Middle frontal gyrus (tissue), 1 donor: Measurements from ENCODE around the gene ZFYVE19.
A peak's percentile ranks its signal among the peaks of the same experiment; 100 is the strongest.

Experiments
- DNase-seq: peaks from one replicate; pipeline ENCODE4 v3.0.0-alpha.2; 2015; ENCODE audit warnings: low spot score; ENCODE audit errors: extremely low spot score

ZFYVE19 gene, protein sequence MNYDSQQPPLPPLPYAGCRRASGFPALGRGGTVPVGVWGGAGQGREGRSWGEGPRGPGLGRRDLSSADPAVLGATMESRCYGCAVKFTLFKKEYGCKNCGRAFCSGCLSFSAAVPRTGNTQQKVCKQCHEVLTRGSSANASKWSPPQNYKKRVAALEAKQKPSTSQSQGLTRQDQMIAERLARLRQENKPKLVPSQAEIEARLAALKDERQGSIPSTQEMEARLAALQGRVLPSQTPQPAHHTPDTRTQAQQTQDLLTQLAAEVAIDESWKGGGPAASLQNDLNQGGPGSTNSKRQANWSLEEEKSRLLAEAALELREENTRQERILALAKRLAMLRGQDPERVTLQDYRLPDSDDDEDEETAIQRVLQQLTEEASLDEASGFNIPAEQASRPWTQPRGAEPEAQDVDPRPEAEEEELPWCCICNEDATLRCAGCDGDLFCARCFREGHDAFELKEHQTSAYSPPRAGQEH

GRCh38 chr15:40807028-40807887 is at the start of gene ZFYVE19, which contains the start of gene DNAJC17:
Gene ZFYVE19 (plus strand): TSS chr15:40807089. CDS start chr15:40807590, 501 bp downstream.
Gene DNAJC17 (minus strand): TSS chr15:40807473. CDS start chr15:40807446, 27 bp downstream.
- DNase-seq = peak; percentile 98

- no peak for DNase-seq
Observed at GRCh38 chr15:40759961-40760360, 46.9 kb upstream of the ZFYVE19 start.

GRCh38 chr15:40762919-40763800 is 43.7 kb upstream of the ZFYVE19 start:
- DNase-seq = no peak

- DNase-seq = no peak
Observed at GRCh38 chr15:40763801-40764628, 42.9 kb upstream of the ZFYVE19 start, which contains the start of gene GCHFR. Gene GCHFR (plus strand): TSS chr15:40764068. CDS start chr15:40764181, 113 bp downstream.

DNA sequence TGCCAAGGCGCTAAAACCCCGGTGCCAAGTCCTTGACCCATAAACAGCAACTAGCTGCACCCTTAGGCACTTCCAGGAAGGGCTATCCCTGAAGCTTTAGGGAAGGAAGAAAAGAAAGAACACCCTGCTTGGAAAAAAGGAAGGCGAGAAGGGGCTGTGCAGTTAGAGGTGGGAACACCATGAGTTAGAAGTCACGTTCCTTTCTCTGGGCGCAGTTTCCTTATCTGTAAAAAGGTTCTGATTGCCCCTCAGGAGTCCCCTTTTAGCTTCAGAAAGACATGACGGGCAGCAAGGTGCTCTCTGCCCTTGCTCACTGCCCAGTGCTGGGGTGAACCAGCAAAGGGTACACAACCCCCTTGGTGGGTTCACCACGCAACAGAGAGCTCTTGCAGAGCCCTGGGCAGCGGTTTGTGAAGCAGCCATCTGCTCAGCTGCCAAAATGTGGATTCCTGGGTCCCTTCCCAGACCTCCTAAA is 42.2 kb upstream of the ZFYVE19 start:
- no peak for DNase-seq

- no peak for DNase-seq
Observed at GRCh38 chr15:40766194-40766815, 40.6 kb upstream of the ZFYVE19 start.

DNA sequence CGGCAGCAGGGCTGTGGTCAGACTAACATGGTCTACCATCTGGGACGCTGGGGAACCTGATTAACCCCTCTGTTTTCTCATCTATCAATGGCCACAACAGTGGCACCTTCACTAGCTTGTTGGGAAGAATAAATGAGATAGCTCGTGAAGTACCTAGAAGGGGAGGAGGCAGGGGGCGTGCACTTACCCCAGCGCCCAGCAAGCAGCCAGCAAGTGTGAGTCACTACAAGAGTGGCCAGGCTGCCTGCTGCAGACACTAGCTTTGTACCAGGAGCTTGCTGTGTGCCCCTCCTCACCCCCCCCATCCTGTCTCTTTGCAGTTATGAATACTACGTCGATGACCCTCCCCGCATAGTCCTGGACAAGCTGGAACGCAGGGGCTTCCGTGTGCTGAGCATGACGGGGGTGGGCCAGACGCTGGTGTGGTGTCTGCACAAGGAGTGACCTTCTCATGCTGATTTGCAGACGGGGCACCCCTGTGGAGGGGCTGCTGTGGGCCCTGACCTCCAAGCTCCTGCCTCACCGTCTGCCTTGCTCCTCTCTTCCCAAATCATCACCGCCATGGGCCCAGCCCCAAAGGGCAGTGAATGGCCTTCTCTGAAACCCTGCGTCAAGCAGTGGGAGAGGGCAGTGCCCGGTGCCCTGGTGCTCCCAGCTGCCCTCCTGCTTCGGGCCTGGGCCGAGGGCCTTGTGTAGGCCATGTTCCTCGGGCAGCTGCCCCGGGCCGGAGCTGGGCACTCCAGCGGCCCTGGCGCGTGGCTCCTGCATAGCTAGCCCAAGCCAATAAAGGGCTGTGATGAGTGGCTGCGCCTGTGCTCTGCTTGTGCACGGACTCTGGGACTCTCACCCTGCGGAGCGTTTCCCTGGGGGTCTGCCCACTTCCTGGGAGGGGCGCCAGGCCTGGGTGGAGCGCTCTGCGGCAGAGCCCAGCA is 39.7 kb upstream of the ZFYVE19 start:
- no peak for DNase-seq

GRCh38 chr15:40767838-40768500 is 38.9 kb upstream of the ZFYVE19 start:
- no peak for DNase-seq

DNA sequence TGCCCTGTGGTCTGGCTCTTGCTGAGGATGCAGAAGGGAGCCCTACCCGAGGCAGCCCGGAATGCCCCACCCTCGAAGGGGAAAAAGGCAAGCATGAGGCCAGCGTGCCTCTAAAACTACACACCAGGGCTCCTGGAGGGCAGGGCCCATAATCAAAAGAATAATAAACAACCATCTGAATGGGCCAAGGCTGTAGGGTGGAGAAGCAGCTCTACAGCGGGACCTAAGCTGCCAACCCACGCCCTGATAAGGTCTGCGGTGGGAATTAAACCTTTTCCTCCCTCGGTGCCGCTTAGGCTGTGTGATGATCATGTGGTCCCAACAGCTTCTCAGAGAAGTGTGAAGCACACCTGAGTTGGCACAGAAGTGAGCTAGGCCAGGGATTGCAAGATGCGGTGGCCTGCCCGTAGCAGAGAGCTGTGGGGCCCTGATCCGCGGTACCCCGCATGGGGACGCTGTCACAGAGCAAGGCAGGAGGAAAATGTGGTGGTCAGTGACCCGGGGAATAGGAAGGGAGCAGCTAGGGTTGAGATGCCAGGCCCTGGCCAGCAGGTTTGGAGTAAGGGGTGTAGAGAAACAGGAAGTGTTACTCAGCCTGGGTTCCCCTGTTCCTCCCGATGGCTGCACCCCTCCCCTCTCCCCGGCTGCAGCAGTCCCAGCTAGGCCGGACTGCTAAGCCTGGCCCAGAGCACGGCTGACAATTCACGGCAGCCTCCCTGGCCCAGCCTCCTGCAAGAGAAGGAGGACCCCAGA is 38.2 kb upstream of the ZFYVE19 start:
- no peak for DNase-seq

DNA sequence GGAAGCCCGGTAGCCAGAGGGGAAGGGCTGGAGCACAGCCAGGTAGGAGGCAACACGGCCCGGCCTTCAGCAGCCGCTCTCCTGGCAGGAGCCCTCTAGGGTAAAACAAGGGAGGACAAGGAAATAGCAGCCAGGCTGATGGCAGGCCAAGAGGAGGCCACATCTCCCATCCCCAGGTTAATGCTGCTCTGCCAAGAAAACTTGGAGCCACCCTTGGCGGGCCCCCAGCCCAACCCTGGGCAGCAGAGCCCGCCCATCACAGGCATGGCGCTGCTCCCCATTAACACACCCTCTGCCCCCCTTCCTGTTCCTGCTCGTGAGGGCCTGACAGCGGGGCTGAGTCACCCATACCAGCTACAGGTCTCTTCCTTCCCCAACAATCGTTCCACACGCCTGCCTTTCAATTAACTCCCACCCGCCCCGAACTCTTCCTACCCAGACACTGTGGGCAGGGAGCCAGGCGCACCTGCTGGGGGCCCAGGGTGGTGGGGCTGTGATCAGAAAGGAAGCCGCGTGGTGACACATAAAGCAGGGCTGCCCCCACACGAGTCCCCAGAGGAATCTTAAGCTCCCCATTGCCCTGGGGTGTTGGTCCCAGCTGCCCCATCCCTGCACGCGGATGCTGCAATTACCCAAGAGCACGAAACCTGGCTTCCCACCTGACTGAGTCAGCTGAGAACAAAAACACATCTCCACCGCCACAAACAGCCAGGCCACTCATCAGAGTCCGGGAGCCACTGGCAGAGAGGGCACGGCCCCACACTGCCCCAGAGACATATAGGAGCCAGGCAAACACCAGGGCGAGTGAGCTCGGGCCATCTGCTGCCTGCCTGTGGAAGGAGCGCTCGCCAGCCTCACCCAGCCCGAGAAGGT is 37.4 kb upstream of the ZFYVE19 start, which contains the start of gene C15orf62:
C15orf62 (plus strand) TSS at position 707 of the 873 bp plus-strand sequence. CDS start 516 bp downstream, outside the sequence.
- DNase-seq = no peak

DNA sequence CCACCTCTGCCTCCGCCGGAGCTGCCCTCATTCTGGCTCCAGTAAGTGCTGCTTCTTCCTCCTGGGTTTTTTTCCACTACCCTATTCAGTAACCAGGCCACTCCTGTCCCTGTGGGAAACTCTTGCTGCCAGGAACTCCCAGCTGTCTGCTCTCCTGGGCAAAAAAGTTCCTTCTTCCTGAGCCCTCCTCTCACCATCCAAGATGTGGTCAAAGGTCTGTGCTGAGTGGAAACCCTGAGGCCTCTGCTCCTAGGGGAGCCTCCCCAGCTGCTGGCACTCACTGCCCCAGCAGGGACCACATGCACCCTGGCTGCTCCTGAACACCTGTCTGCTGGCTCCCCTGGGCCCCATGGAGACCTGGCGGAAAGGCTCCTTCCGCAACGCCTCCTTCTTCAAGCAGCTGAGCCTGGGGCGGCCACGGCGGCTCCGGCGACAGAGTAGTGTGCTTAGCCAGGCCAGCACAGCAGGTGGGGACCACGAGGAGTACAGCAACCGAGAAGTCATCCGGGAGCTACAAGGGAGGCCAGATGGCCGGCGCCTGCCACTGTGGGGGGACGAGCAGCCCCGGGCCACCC is 36.7 kb upstream of the ZFYVE19 start:
- no peak for DNase-seq

DNA sequence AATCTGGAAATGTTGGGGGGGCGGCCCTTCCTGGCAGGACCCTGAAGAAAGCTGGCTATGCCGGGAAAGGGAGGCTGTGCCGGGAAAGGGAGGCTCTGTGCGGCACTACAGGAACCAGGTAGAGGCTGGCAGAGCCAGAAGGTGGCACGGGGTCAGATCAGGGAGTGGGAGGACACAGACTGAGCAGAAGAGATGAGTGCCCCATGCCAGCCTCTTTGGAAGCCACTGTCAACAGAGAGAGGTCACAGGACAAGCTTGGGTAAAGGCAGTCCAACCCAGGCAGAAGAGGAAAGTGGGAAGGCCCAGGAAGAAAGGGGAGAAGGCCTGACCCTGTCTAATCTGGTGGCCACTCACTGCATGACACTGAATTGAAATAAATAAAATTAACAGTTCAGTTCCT is 35.6 kb upstream of the ZFYVE19 start:
- no peak for DNase-seq

- no peak for DNase-seq
Observed at GRCh38 chr15:40772014-40772413, 34.9 kb upstream of the ZFYVE19 start.

GRCh38 chr15:40773496-40773895 is 33.4 kb upstream of the ZFYVE19 start:
- no peak for DNase-seq

GRCh38 chr15:40773902-40774301 is 33.0 kb upstream of the ZFYVE19 start:
- DNase-seq = no peak

DNA sequence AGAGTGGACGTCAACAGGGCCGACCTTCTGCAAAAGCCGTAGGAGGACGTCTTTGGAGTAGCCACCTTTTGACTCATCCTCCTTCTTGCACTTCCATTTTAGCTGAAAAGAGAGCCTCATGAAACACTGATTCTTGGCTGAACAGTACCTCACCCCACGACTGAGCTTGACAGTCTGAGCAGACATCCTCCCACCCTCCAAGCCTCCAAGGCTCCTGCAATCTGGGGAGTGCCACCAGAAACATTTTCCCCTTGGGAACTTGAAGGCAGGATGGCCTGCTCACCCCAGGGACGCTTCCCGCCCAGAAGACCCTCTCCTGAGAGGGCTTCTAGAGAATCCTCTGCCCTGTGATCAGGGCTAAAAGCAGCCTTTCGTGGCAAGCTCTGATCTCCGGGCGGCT is 31.9 kb upstream of the ZFYVE19 start:
- DNase-seq = no peak
